Kidney tubule cell (primary cell): ENCODE measurements around the gene SCYGR4.

ENCODE experiments used
- DNase-seq: peaks from one replicate; pipeline ENCODE4 v3.0.0-alpha.2; 2018; ENCODE audit warnings: low spot score

The SCYGR4 gene

DNA sequence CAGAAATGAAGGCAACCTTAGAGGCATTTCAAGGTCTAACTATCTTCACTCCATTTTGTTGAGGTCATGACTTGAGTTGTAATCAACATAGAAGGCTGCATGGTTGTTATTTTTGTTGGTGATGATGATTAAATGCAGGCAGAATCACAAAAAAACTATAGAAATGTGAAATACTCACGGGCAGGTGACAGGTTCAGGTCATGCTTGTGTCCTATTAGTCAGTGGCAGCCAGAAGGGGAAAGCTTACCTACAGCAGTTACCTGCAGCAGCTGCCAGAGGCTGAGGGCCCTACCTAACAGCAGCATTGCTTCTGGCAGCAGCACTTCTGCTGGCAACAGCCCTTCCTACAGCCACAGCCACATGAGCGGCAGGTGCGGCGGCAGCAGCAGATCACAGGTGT, 3.1 kb upstream of the SCYGR4 start:
- no peak for DNase-seq

DNA sequence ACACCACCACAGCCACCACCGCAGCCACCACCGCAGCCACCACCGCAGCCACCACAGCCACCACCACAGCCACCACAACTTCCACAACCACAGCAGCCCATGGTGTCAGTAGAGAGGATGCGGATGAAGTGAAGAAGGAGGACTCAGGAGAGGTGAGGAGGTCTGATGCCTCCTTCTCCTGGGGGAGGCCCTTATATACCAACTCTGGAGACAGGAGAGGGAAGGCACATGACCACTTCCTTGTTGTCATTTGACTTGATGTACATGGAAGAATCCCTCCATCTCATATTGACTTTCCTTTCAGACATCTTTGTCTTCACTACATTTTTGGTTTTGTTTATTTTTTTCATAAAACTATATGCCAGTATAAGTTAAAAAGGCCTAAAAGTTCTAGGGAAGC, 2.6 kb upstream of the SCYGR4 start, which contains the start of gene SCYGR3:
Gene SCYGR3, minus strand, starts transcription at position 101 of the 400 bp plus-strand sequence. Its CDS starts 0 bp downstream, at position 101.
- DNase-seq, result no peak

DNA sequence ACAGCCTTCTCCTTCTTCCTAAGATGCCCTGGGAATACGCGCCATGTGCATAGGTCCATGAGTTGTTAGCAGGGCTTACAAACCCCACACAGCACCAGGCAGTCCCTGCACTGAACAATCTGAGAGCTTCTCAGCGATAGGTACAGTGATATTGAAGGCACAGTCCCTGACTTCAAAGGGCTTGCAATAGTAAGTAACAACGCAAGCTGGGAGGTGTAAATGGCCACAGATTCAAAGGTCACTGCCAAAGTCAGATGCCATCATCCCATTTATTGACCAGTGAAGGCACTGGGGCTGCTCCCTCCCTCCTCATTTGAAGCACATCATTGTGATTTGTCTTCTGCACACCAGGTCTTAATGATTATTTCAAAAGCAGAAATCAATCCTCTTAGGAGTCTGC, 2.1 kb upstream of the SCYGR4 start:
- DNase-seq, result no peak

DNA sequence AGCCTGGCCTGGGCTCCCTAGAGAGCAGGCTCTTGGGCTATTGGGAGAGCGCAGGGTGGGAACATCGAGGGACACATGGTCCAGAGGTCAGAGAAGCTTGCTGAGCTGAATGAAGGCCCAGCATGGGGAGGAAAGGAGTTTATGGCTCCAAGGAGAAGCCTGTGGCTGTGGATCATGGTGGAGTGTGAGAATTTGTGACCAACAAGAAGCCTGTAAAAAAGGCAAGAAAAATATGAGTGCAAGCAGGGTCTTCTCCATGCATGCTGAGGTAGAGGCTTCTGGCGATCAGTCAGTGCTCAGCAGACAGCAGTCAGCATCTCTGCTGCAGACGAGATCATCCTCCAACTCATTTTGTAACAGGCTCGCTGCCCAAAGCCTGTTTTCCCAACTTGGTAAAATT, 1.4 kb upstream of the SCYGR4 start:
- no peak for DNase-seq

DNA sequence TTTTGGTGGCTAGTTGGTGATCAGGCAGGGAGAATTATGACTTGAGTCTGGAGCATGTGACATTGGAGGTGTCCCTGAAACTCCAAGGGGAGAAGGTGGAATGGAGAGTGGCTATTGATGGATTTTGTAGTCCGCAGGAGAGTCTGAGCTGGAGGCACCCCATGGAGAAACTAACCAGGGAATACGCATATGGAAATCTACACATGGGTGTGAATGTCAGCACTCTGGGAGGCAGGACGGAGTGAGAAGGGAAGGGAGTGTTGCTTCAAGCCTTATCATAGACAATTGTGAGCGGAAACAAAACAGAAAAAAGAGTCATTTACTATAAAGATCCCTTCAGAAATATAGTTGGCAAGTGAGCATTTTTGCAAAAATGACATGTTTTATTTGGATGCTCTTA, 667 bp upstream of the SCYGR4 start:
- DNase-seq, result no peak

DNA sequence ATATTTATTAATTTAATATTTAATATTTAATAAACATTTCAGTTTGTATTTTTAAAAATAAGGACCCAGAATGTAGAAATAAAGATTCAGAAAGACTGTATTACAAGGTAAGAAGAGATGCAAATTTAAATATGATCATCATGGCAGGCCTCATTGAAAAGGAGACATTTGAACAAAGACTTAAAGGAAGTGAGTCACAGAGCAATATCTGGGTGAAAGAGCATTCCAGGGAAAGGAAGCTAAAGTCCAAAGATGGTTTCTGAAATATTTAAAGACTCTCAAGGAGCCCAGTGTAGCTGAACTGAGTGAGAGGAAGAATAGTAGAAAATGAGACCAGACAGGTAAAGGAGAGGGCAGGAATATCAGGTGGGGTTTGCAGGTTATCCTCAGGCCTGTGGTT, 5.9 kb downstream of the SCYGR4 start:
- peak; percentile 77 for DNase-seq

- no peak for DNase-seq
These were observed 8.1 kb downstream of the SCYGR4 start for GRCh38 chr2:227625420-227625819.

DNA sequence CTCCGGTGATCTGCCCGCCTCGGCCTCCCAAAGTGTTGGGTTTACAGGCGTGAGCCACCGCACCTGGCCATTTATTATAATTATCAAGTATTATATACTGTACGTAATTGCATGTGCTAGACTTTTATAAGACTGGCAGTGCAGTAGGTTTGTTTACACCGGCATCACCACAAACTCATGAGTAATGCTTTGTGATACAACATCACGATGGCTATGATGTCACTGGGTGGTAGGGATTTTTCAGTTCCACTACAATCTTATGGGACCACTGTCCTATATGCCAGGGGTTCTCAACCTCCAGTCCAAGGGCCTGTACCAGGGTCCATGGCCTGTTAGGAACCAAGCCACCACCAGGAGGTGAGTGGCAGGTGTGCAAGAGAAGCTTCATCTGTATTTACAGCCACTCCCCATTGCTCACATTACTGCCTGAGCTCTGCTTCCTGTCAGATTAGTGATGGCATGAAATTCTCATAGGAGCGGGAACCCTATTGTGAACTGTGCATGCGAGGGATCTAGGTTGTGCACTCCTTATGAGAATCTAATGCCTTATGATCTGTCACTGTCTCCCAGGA, 9.4 kb downstream of the SCYGR4 start:
- DNase-seq, result no peak

DNA sequence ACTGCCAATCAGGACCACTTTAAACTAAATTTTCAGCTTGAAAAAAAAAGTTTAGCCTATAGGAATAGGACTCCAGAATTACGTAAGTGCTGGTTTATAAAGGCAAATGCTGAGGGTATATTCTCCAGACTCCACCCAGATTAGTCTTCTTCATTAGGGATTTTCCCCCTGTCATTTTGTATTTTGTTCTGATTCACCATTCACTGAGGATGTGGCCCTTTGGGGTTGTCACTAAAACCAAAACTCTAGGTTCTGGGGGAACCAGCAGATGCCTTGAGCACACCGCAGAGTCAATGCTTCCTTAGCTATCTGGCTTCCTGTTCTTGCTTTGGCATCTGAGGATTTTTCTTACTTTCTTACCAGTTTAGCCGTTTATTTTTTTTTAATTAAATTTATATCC, 10.5 kb downstream of the SCYGR4 start:
- DNase-seq, result no peak

GRCh38 chr2:227629435-227629834, 12.1 kb downstream of the SCYGR4 start:
- DNase-seq, result no peak

DNA sequence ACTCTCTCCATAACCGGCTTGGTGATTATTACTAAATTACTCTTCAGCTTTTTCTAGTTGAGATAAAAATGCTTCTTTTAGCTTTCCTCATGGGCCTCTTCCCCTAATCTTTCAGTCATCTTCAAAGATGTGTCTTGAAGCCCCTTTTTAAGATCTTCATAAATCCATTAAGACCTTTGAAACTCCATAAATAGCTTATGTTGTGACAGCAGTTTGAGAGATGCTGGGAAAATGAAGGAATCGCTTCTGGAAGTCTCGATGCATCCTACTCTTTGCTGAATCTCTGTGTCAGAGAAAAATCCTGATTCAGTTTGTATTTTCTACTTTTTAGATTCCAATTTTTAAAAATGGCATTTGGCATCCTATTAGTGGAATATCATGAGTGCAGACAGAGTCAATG, 13.0 kb downstream of the SCYGR4 start:
- no peak for DNase-seq

DNA sequence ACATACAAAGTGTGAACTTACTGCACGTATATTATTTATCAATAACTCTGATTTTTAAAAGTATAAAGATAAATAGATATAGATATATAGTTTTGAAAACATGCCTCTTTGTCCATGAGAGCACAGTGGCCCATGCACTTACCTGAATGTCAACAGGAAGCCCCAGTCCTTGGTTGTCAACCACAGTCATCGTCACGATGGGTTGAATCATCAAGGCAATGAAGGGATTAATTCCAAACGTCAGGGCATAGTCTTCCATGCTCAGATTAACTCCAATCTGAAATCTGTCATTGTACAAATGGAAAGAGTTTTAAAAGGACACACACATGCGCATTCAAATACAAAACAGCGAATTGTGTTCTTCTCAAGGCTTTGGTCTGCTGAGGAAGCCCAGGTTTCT, 15.5 kb downstream of the SCYGR4 start:
- DNase-seq, result peak; percentile 28

- no peak for DNase-seq
These were observed 16.9 kb downstream of the SCYGR4 start for GRCh38 chr2:227634201-227634600.

- DNase-seq, result no peak
These were observed 25.4 kb downstream of the SCYGR4 start for GRCh38 chr2:227642656-227643055.

DNA sequence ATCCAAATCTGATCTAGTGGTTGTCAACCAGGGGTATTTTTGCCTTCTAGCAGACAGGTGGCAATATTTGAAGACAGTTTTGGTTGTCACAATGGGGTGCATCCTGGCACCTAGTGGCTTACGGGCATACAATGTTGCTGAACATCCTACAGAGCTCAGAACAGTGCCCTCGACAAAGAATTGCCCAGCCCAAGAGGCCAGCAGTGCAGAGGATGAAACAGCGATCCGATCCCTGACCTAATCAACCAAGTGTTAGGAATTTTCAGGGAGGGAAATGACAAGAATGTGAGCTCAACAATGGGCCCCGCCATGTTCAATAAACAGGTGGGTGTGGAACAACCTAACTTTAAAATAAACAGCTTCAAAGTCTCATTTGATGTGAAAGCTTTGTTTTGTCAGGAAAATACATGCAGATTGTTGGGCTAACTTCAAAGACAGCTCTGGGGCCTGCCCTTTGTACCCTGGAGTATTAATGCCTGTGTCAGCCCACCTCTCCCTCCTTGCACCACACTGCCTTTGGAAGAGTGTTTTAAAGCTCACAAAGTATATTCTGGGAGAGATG, 26.8 kb downstream of the SCYGR4 start:
- DNase-seq, result no peak

DNA sequence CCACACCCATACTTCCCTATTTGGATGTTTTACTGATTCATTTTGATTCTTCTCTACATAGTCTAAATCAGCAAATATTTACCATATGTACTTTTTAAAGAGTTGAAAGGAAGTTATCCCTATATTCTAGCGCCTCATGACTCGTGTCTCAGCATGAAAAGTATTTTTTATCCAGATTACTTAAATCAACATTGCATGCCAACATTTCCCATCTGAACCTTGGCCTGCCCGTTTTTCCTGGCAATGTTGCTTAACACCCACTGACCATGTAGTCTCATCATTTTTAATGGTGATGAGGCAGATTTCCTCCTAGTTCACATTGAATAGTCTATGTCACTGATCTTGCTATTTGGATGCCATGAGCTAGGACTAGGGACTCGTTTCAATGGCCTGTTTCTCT, 36.1 kb downstream of the SCYGR4 start:
- peak; percentile 3 for DNase-seq

- no peak for DNase-seq
These were observed 37.1 kb downstream of the SCYGR4 start for GRCh38 chr2:227654426-227654825.

- DNase-seq, result peak; percentile 88
These were observed 38.2 kb downstream of the SCYGR4 start for GRCh38 chr2:227655454-227655853.

DNA sequence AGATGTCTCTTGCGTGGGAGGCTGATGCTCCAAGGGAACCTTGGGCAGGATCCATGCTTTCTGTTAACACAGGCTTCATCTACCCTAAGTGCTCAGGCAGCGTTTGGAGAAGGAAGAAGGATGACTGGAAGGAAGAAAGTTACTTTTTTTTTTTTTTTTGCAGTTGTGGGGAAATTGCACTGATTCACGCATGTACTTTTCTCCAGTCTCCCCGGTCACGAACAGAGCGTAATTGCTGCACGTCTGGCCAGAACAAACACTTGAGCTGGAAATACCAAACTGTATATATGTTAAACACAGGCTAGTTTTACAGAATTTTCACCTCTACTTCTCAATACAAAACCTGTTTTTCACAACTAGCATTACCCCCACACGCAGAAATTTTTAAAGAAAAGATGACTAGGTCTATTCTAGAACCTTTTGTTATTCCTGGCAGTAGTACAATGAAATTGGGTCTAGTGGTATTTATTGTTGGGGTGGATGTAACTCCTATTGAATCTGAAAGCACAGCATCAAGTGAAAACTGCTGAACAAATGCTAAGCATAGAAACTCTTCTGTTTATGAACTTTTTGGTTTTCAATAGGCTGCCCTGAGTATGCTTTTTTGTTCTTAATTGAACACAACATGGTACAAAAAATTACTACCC, 40.0 kb downstream of the SCYGR4 start:
- DNase-seq, result no peak

GRCh38 chr2:227661025-227661649, 43.8 kb downstream of the SCYGR4 start:
- no peak for DNase-seq

GRCh38 chr2:227661827-227662226, 44.5 kb downstream of the SCYGR4 start:
- DNase-seq, result no peak

DNA sequence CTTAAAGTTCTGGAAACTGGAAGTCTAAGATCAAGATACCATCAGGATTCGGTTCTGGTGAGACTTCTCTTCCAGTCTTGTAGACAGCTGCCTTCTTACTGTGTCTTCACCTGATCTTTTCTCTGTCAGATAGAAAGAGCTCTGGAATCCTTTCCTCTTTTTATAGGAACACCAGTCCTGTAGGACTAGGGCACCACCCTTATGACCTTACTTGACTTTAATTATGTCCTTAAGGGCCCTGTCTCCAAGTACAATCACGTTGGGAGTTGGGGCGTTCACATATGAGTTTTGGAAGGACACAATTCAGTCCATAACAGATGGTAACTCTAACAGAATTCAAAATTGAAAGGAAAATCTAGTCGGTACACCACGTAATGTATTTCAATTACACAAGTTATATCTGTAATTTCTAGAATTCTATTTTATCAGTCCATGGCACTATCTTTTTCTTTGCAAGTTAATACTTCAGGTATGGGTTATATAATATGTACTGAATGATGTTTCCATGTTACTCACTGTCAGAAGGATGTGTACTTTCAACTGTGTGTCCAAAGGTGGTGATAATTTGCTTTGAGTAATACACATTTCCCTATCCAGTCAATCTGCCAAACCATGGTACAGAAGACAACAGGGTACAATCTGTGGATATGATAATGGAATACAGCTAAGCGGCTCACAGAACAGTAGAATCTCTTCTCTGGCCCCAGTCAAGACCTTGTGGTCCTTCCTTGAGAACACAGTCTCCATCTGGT, 48.1 kb downstream of the SCYGR4 start:
- DNase-seq, result no peak
